ENCODE data around the gene MIEN1. TPM values are rescaled to one million over a fixed set of nuclear protein-coding genes. Genes with fewer than 3 reads are reported as not detected.

MIEN1 gene
- total RNA-seq, 1 donor from 2014 or later: 97.0 TPM

GRCh38 chr17:39683295-39683939 is 46.9 kb downstream of the MIEN1 start:
- no peaks in the 10 kb centered on the region for H3K36me3 ChIP-seq (ENCODE audit: control insufficient read depth, insufficient read depth, low read length)
- DNase-seq (ENCODE audit: low read depth): no peak
- no peak for TF ChIP-seq CTCF (IDR thresholded peaks at IDR 0.05; ENCODE audit: insufficient read depth, low read length, poor library complexity, severe bottlenecking)
- no peaks in the 10 kb centered on the region for H3K27me3 ChIP-seq (ENCODE audit: control insufficient read depth, insufficient read depth, low read length)
- H3K4me3 ChIP-seq (ENCODE audit: low read depth, low read length): no peak overlapping the region

GRCh38 chr17:39679521-39680192 is 50.7 kb downstream of the MIEN1 start:
- no peak overlapping the region for H3K4me3 ChIP-seq (ENCODE audit: low read depth, low read length)
- H3K27me3 ChIP-seq (ENCODE audit: control insufficient read depth, insufficient read depth, low read length): no peaks in the 10 kb centered on the region
- no peaks in the 10 kb centered on the region for H3K36me3 ChIP-seq (ENCODE audit: control insufficient read depth, insufficient read depth, low read length)
- TF ChIP-seq CTCF (IDR thresholded peaks at IDR 0.05; ENCODE audit: insufficient read depth, low read length, poor library complexity, severe bottlenecking): no peak
- DNase-seq (ENCODE audit: low read depth): no peak

Other genes with a start within 250 kb of the MIEN1 start
- not detected in 2 replicates for gene NEUROD2, start 122.6 kb downstream of the MIEN1 start, total RNA-seq
- gene PPP1R1B, start 103.6 kb downstream of the MIEN1 start, total RNA-seq: not detected in 2 replicates
- gene STARD3, start 93.4 kb downstream of the MIEN1 start, total RNA-seq: 52.6 and 82.4 TPM in 2 replicates
- 0.55 and 0.84 TPM in 2 replicates for gene TCAP, start 65.2 kb downstream of the MIEN1 start, total RNA-seq
- gene PNMT, start 62.1 kb downstream of the MIEN1 start, total RNA-seq: 2.7 TPM in 1 of 2 replicates, not detected in the other
- 12.5 and 12.8 TPM in 2 replicates for gene PGAP3, start 42.5 kb downstream of the MIEN1 start, total RNA-seq
- gene ERBB2, start 30.5 kb downstream of the MIEN1 start, total RNA-seq: 44.1 and 47.2 TPM in 2 replicates
- gene GRB7, start 7.4 kb upstream of the MIEN1 start, total RNA-seq: 20.5 and 21.2 TPM in 2 replicates
- gene IKZF3, start 133.8 kb upstream of the MIEN1 start, total RNA-seq: 0.17 and 0.89 TPM in 2 replicates
- not detected in 2 replicates for gene ZPBP2, start 137.7 kb upstream of the MIEN1 start, total RNA-seq
- gene GSDMB, start 188.1 kb upstream of the MIEN1 start, total RNA-seq: 3.8 TPM in 2 replicates
- 37.9 and 38.5 TPM in 2 replicates for gene ORMDL3, start 197.1 kb upstream of the MIEN1 start, total RNA-seq
- gene LRRC3C, start 197.2 kb upstream of the MIEN1 start, total RNA-seq: not detected in 2 replicates
- not detected in 2 replicates for gene GSDMA, start 232.5 kb upstream of the MIEN1 start, total RNA-seq

Measured in kidney epithelial cell (primary cell).